GM18951 (cell line): ENCODE data around the gene ANKIB1.

ENCODE experiments used
- POLR2A ChIP-seq: IDR thresholded peaks from 4 replicates; pipeline ENCODE4 v1.6.1; 2011; ENCODE audit warnings: mild to moderate bottlenecking; ENCODE audit not compliant: insufficient read length, insufficient read depth; ENCODE audit errors: extremely low read depth
- in situ Hi-C: fragments of 300-500 bp; cut with MboI; formaldehyde crosslinking; loops from one replicate; pipeline ENCODE4 v1.12.0; 2022; ENCODE audit warnings: low sequenced_read_pairs, mixed read lengths, inconsistent platforms; ENCODE audit not compliant: unreplicated experiment

The ANKIB1 gene

DNA sequence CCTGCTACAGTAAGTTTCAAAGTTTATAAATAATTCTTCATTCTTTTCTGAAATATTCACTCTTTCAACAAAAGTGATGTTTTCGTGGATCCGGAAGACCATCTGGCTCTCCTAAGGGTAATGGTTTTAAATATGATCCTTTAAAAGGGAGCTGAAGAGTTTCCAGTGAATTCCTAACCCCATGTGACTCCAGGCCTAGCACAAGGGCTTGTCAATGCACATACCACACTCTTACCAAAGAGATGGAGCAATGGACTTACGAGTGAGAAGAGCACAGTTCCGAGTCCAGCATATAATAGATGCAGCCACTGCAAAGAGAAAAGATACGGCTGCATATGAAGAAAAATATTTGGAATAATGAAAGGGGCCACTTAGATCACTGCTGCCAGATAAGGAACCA lies 169.5 kb downstream of the ANKIB1 start:
- TF ChIP-seq POLR2A = no peak

GRCh38 chr7:92417913-92418312 lies 172.1 kb downstream of the ANKIB1 start:
- TF ChIP-seq POLR2A = no peak
- in situ Hi-C loops = no loop called here

More for the DNA sequence above, 169.5 kb downstream of the ANKIB1 start:
- in situ Hi-C loops = no loop called here

- in situ Hi-C loops = no loop called here
- TF ChIP-seq POLR2A = no peak
Observed at GRCh38 chr7:92421676-92422435, 176.1 kb downstream of the ANKIB1 start.

DNA sequence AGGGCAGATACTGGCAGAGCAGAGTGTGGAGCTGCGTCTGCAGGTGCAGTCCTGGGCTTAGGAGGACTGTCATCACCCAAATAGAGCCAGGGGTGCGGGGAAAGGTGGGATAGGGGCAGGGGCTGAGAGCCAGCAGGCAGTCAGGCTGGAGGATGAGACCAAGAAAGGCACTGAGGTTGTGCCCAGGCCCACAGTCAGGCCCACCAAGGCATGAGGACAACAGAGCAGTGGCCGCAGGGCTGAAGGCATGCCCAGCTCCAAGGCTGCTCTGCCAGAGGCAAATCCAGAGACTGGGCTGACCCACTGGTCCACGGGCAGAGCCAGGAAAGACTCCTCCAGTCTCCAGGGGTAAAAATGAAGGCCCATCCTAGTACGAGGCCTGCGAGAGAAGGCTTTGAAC lies 177.2 kb downstream of the ANKIB1 start:
- no peak for TF ChIP-seq POLR2A
- in situ Hi-C loops = no loop called here

DNA sequence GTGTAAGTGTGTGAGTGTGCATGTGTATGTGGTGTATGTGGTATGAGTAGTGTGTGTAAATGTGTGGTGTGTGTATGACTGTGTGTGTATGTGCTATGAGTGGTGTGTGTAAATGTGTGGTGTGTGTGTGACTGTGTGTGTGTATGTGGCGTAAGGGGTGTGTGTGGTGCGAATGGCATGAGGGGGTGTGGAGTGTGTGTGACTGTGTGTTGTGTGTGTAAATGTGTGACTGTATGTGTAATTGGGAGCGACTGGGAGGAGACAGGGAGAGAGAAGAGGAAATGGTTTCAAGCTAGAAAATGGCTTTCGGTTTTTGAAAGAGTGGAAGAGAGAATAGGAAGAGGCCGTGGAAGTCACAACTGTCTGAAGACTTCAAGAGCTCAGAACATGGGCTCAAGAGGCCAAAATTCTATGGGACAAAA lies 177.9 kb downstream of the ANKIB1 start:
- in situ Hi-C loops = no loop called here
- TF ChIP-seq POLR2A = no peak

- in situ Hi-C loops = loop anchor here (25.0 kb wide), 2 partner anchors 588 to 637 kb away; no protein-coding TSS in a partner anchor
- no peak for TF ChIP-seq POLR2A
Observed at GRCh38 chr7:92425311-92425947, 179.7 kb downstream of the ANKIB1 start.

GRCh38 chr7:92427193-92427592 lies 181.4 kb downstream of the ANKIB1 start:
- in situ Hi-C loops = loop anchor here (25.0 kb wide), 2 partner anchors 590 to 635 kb away; no protein-coding TSS in a partner anchor
- no peak for TF ChIP-seq POLR2A

- TF ChIP-seq POLR2A = no peak
- in situ Hi-C loops = loop anchor here (25.0 kb wide), 2 partner anchors 595 to 630 kb away; no protein-coding TSS in a partner anchor
Observed at GRCh38 chr7:92432299-92432946, 186.6 kb downstream of the ANKIB1 start.

- no peak for TF ChIP-seq POLR2A
Observed at GRCh38 chr7:92433019-92433418, 187.2 kb downstream of the ANKIB1 start.

GRCh38 chr7:92435542-92435941 lies 189.8 kb downstream of the ANKIB1 start:
- no peak for TF ChIP-seq POLR2A
- in situ Hi-C loops = loop anchor here (25.0 kb wide), 2 partner anchors 598 to 627 kb away; no protein-coding TSS in a partner anchor

More at GRCh38 chr7:92433019-92433418, 187.2 kb downstream of the ANKIB1 start:
- in situ Hi-C loops = loop anchor here (25.0 kb wide), 2 partner anchors 596 to 629 kb away; no protein-coding TSS in a partner anchor

GRCh38 chr7:92436612-92437445 lies 191.1 kb downstream of the ANKIB1 start:
- no peak for TF ChIP-seq POLR2A
- in situ Hi-C loops = loop anchor here (25.0 kb wide), 2 partner anchors 600 to 625 kb away; no protein-coding TSS in a partner anchor

DNA sequence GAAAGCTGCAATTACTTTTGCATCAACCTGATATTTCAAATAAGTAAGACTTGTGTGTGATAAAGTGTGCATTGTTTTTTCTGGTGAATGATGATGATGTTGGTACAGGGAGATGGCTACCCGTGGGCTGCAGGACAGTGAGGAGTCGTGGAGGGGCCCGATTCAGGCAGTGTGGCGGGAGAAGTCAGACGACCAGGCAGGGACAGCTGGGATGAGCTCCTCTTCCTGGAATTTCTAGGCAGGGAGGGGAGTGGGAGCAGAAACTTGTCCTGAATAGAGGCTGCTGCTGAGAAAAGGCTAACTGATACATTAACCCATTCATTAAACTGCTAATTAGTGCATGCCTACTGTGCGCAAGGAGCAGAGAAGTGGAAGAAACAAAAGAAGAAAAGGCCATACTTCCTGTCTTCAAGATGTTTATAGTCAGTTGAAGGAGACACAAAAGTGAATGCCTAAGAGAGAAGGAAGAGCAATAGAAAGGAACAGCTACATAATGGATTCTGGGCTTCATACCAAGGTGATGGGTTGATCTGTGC lies 192.2 kb downstream of the ANKIB1 start:
- TF ChIP-seq POLR2A = no peak
- in situ Hi-C loops = loop anchor here (25.0 kb wide), 2 partner anchors 601 to 624 kb away; no protein-coding TSS in a partner anchor

DNA sequence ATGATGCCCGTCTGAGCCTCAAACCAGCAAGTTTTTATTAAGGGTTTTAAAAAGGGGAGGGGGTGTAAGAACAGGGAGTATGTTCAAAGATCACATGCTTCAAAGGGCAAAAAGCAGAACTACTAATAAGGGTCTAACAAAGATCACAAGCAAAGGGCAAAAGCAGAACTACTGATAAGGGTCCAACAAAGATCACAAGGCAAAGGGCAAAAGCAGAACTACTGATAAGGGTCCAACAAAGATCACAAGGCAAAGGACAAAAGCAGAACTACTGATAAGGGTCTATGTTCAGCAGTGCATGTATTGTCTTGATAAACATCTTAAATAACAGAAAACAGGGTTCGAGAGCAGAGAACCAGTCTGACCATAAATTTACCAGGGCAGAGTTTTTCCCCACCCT lies 196.9 kb downstream of the ANKIB1 start:
- in situ Hi-C loops = loop anchor here (25.0 kb wide), 2 partner anchors 605 to 620 kb away; no protein-coding TSS in a partner anchor
